HL-60 (cell line): ENCODE results near the gene PTPRU.

Experiments
- CTCF ChIP-seq: IDR thresholded peaks from one replicate; pipeline ENCODE4 v1.5.1; 2011; ENCODE audit warnings: low read length, control low read depth, inconsistent platforms; ENCODE audit not compliant: insufficient read depth
- POLR2AphosphoS5 ChIP-seq: IDR thresholded peaks from 2 replicates; pipeline ENCODE4 v1.6.1; 2012; ENCODE audit warnings: low read depth

DNA sequence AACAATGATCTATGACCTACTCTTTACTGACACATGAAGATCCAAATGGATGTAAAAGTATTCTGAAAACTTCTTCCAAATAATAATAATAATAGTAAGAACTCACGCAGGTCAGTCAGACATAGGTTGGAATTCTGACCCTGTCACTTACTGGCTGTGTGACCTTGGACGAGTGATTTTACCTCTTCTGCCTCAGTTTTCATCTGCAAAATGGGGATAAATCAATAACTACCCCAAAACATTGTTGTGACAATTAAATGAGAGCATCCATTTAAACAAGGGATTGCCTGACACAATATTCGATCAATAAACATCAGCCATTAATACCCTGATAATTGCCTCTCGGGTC, 6.1 kb upstream of the PTPRU start:
- no peak for TF ChIP-seq CTCF
- TF ChIP-seq POLR2AphosphoS5: no peak
